T-helper 1 cell (primary cell): ENCODE measurements around the gene IRGQ.

Source experiments
- DNase-seq, 5 donors: peaks; one replicate each; pipeline ENCODE4 v3.0.0-alpha.2; 2012 to 2020

The IRGQ gene

DNA sequence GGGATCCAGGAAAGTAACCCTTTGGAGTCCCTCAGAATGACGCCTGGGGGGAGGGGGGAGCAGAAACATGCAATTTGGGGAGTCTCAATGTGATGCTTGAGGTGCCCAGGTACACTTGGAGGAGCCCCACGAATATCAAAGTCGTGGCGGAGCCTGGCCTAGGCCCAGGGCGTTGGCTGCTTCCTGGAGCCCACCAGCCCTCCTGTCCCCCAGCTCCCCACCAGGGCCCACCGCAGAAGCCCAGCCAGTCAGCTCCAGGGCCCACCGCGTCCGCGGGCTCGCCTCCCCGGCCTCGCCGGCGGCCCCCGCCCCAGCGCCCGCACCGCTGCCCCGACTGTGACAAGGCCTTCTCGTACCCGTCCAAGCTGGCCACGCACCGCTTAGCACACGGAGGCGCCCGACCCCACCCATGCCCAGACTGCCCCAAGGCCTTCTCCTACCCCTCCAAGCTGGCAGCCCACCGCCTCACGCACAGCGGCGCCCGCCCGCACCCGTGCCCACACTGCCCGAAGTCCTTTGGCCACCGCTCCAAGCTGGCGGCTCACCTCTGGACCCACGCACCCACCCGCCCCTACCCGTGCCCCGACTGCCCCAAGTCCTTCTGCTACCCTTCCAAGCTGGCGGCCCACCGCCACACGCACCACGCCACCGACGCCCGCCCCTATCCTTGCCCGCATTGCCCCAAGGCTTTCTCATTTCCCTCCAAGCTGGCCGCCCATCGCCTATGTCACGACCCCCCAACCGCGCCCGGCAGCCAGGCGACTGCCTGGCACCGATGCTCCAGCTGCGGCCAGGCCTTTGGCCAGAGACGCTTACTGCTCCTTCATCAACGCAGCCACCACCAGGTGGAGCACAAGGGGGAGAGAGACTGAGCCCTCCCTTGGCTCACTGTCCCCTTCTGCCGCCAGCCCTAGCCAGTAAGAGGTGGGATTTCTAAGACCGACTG, 60.8 kb downstream of the IRGQ start:
- DNase-seq = no peak
